Adipocyte (in vitro differentiated cells): ENCODE data around the gene CNTN5.
"Not testable (repeated sequence)": the region's sequence is repeated elsewhere in the genome, so short reads cannot be mapped to it uniquely, and the experiment has no call there.

Experiments
- DNase-seq: peaks from one replicate; pipeline ENCODE4 v3.0.0-alpha.2; 2015; ENCODE audit warnings: low read depth
- H3K27me3 ChIP-seq: replicated peaks from 2 replicates; pipeline ENCODE4 v1.7.0; 2013; ENCODE audit warnings: mild to moderate bottlenecking, low read length, moderate library complexity; ENCODE audit not compliant: control insufficient read depth, insufficient read depth
- H3K36me3 ChIP-seq: 2 replicates; pipeline ENCODE4 v1.7.0; 2013; ENCODE audit warnings: low read length, mild to moderate bottlenecking, moderate library complexity; ENCODE audit not compliant: control insufficient read depth, insufficient read depth, severe bottlenecking
- H3K4me1 ChIP-seq: 2 replicates; pipeline ENCODE4 v1.7.0; 2013; ENCODE audit warnings: mild to moderate bottlenecking, low read length, moderate library complexity; ENCODE audit not compliant: control insufficient read depth, insufficient read depth
- H3K4me3 ChIP-seq: 2 replicates; pipeline ENCODE4 v1.7.0; 2013; ENCODE audit warnings: mild to moderate bottlenecking, low read length, moderate library complexity
- H3K9ac ChIP-seq: 2 replicates; pipeline ENCODE4 v1.7.0; 2013; ENCODE audit warnings: mild to moderate bottlenecking, low read length, moderate library complexity
- H3K9me3 ChIP-seq: 2 replicates; pipeline ENCODE4 v1.7.0; 2013; ENCODE audit warnings: mild to moderate bottlenecking, low read length, moderate library complexity; ENCODE audit not compliant: control insufficient read depth

CNTN5 gene

GRCh38 chr11:100273066-100273815, 1252.5 kb downstream of the CNTN5 start:
- H3K9ac ChIP-seq: no peak overlapping the region

GRCh38 chr11:100274466-100274865, 1253.7 kb downstream of the CNTN5 start:
- not testable (repeated sequence) for H3K27me3 ChIP-seq, H3K4me3 ChIP-seq, H3K4me1 ChIP-seq, H3K9me3 ChIP-seq, DNase-seq, H3K36me3 ChIP-seq, H3K9ac ChIP-seq

More at GRCh38 chr11:100273066-100273815, 1252.5 kb downstream of the CNTN5 start:
- H3K27me3 ChIP-seq: no peaks in the 10 kb centered on the region
- no peak overlapping the region for H3K4me3 ChIP-seq
- no peaks in the 10 kb centered on the region for H3K36me3 ChIP-seq
- H3K9me3 ChIP-seq: peaks cover 3% of the 10 kb centered on the region
- DNase-seq: no peak
- no peaks in the 10 kb centered on the region for H3K4me1 ChIP-seq

- no peak for DNase-seq
- H3K4me1 ChIP-seq: no peaks in the 10 kb centered on the region
Measured at GRCh38 chr11:100294748-100295147, 1274.0 kb downstream of the CNTN5 start.

GRCh38 chr11:100296051-100296679, 1275.4 kb downstream of the CNTN5 start:
- Histone ChIP-seq H3K9me3 (no peaks in the 10 kb centered on the region), H3K9ac (no peak overlapping the region), H3K27me3 (no peaks in the 10 kb centered on the region), H3K4me1 (no peaks in the 10 kb centered on the region), H3K4me3 (no peak overlapping the region), H3K36me3 (no peaks in the 10 kb centered on the region)
- DNase-seq: no peak

More at GRCh38 chr11:100294748-100295147, 1274.0 kb downstream of the CNTN5 start:
- no peak overlapping the region for H3K9ac ChIP-seq
- H3K4me3 ChIP-seq: no peak overlapping the region
- no peaks in the 10 kb centered on the region for H3K27me3 ChIP-seq
- H3K9me3 ChIP-seq: no peaks in the 10 kb centered on the region
- no peaks in the 10 kb centered on the region for H3K36me3 ChIP-seq

DNA sequence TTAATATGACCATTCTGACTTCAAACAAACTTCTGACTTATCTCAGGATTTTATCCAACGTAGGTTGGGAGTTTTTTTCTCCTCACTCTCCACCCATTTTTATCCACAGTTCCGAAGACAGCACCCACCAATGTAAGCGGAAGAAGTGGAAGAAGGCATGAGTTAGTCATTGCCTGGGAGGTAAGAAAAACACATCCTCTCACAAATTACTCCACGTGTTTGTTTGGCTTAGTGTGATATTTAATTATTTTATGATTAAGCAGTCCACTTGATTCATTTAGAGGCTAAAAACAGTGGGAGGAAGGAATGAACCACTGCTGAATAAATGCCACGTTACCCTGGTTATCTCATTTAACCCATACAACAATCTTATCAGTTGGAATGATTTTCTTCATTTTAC, 1276.8 kb downstream of the CNTN5 start:
- DNase-seq: no peak
- Histone ChIP-seq H3K27me3 (no peaks in the 10 kb centered on the region), H3K36me3 (no peaks in the 10 kb centered on the region), H3K4me1 (no peaks in the 10 kb centered on the region), H3K9ac (no peak overlapping the region), H3K9me3 (no peaks in the 10 kb centered on the region), H3K4me3 (no peak overlapping the region)

GRCh38 chr11:100302824-100303223, 1282.1 kb downstream of the CNTN5 start:
- Histone ChIP-seq H3K9ac (no peak overlapping the region), H3K9me3 (no peaks in the 10 kb centered on the region), H3K4me3 (no peak overlapping the region), H3K27me3 (no peaks in the 10 kb centered on the region), H3K4me1 (no peaks in the 10 kb centered on the region), H3K36me3 (no peaks in the 10 kb centered on the region)
- no peak for DNase-seq

GRCh38 chr11:100303897-100304296, 1283.1 kb downstream of the CNTN5 start:
- Histone ChIP-seq H3K27me3 (no peaks in the 10 kb centered on the region), H3K36me3 (no peaks in the 10 kb centered on the region), H3K4me3 (no peak overlapping the region), H3K9me3 (no peaks in the 10 kb centered on the region), H3K4me1 (no peaks in the 10 kb centered on the region), H3K9ac (no peak overlapping the region)
- no peak for DNase-seq

- Histone ChIP-seq H3K4me3 (no peak overlapping the region), H3K9ac (no peak overlapping the region), H3K9me3 (no peaks in the 10 kb centered on the region), H3K36me3 (no peaks in the 10 kb centered on the region), H3K4me1 (no peaks in the 10 kb centered on the region), H3K27me3 (no peaks in the 10 kb centered on the region)
- DNase-seq: no peak
Measured at GRCh38 chr11:100308202-100308601, 1287.5 kb downstream of the CNTN5 start.

GRCh38 chr11:100315946-100316345, 1295.2 kb downstream of the CNTN5 start:
- H3K36me3 ChIP-seq: no peaks in the 10 kb centered on the region
- no peak overlapping the region for H3K9ac ChIP-seq
- H3K4me3 ChIP-seq: no peak overlapping the region
- H3K4me1 ChIP-seq: no peaks in the 10 kb centered on the region
- no peaks in the 10 kb centered on the region for H3K27me3 ChIP-seq
- DNase-seq: no peak
- H3K9me3 ChIP-seq: no peaks in the 10 kb centered on the region

DNA sequence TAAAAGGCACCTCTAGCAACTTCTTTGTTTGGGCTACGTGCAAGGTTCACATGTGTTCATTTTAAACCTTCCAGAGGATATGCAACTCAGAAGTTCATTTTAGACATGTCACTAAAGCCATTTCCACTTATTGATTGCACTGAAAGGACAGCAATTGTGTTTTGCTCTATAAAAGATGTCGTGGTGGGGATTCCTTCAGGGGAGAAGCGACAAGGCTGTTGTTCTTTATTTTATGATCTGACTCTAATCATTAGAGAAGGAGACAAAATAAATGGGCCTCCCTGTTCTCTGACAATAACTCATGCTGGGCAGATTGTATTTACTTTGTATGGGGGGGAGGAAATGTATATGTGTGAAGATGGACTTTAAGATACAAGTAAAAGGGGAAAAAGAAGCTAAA, 1296.2 kb downstream of the CNTN5 start:
- H3K9me3 ChIP-seq: no peaks in the 10 kb centered on the region
- DNase-seq: no peak
- H3K4me1 ChIP-seq: no peaks in the 10 kb centered on the region
- no peak overlapping the region for H3K4me3 ChIP-seq
- H3K9ac ChIP-seq: no peak overlapping the region
- H3K27me3 ChIP-seq: no peaks in the 10 kb centered on the region
- H3K36me3 ChIP-seq: no peaks in the 10 kb centered on the region

DNA sequence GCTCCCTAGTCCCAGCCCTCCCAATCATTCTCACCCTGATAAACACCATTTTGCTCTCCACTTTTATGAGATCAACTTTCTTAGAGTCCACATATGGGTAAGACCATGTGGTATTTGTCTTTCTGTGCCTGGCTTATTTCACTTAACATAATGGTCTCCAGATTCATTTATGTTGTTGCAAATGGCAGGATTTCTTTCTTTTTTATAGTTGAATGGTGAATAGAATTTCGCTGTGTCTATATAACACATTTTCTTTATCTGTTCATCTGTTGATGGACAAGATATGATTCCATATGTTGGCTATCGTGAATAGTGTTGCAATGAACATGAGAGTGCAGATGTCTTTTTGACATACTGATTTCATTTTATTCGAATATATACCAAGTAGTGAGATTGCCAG, 1298.9 kb downstream of the CNTN5 start:
- H3K27me3 ChIP-seq: no peaks in the 10 kb centered on the region
- no peak for DNase-seq
- no peaks in the 10 kb centered on the region for H3K9me3 ChIP-seq
- H3K9ac ChIP-seq: no peak overlapping the region
- no peaks in the 10 kb centered on the region for H3K4me1 ChIP-seq
- H3K4me3 ChIP-seq: no peak overlapping the region
- H3K36me3 ChIP-seq: no peaks in the 10 kb centered on the region
